ENCODE data around the gene PLGRKT. TPM values are rescaled to one million over a fixed set of nuclear protein-coding genes. Genes with fewer than 3 reads are reported as not detected.
"Not testable (repeated sequence)": the region's sequence is repeated elsewhere in the genome, so short reads cannot be mapped to it uniquely, and the experiment has no call there.

The PLGRKT gene
- total and polyA plus RNA-seq, 4 donors: 4.1 to 11.3 (median 7.2) TPM

GRCh38 chr9:5395428-5395827 lies 42.3 kb downstream of the PLGRKT start:
- no peak for TF ChIP-seq JUND (IDR thresholded peaks at IDR 0.05)
- no peak for TF ChIP-seq MAX (IDR thresholded peaks at IDR 0.05)
- TF ChIP-seq TAF1 (conservative IDR thresholded peaks at IDR 0.05): no peak
- TF ChIP-seq FOXA2 (IDR thresholded peaks at IDR 0.05): no peak
- TF ChIP-seq ATF3 (IDR thresholded peaks at IDR 0.05): no peak
- TF ChIP-seq SP1 (IDR thresholded peaks at IDR 0.05): no peak
- TF ChIP-seq GABPA (IDR thresholded peaks at IDR 0.05 in 1 of 2, conservative IDR thresholded peaks at IDR 0.05 in 1 of 2): no peak
- DNase-seq (ENCODE audit: low spot score): no peak
- H3K36me3 ChIP-seq (ENCODE audit: control insufficient read depth in 4 of 4, insufficient read depth in 3 of 4, low read depth in 1 of 4, low read length in 3 of 4): no peaks in the 10 kb centered on the region

DNA sequence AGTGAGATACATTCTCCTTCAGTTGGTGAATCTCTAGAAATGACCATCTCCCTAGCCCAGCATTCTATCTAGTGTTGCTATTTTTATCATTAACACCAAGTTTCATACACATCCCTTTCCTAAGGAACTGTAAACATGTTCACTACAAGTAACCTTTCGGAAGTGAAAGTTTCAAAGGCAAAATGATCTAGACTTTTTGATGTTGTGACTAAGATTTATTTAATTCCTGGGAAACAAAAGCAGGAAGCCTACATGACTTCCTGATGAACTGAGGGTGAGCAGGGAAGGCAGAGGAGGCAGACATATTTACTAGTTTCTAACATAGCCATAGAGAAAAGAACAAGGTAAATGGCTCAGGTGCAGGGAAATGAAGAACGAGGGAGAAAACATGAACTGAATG lies 43.7 kb downstream of the PLGRKT start:
- WGBS: 80% methylated on average over 2 of the region's 2 CpGs
- H3K27me3 ChIP-seq (ENCODE audit: control insufficient read depth in 4 of 4, insufficient read depth in 4 of 4, low read length in 3 of 4); H3K9me3 ChIP-seq (ENCODE audit: control insufficient read depth in 4 of 4, low read length in 3 of 4); H3K27ac ChIP-seq (ENCODE audit: low read depth in 1 of 2, low read length in 2 of 2); H3K4me3 ChIP-seq (ENCODE audit: low read depth in 1 of 3, low read length in 3 of 3); H3K36me3 ChIP-seq (ENCODE audit: control insufficient read depth in 4 of 4, insufficient read depth in 3 of 4, low read depth in 1 of 4, low read length in 3 of 4); H3K9ac ChIP-seq (ENCODE audit: low read depth in 1 of 2, low read length in 2 of 2); H3K4me1 ChIP-seq (ENCODE audit: control insufficient read depth in 4 of 4, insufficient read depth in 4 of 4, low read length in 3 of 4); DNase-seq (ENCODE audit: low spot score): not testable (repeated sequence)

More at GRCh38 chr9:5395428-5395827, 42.3 kb downstream of the PLGRKT start:
- no peak overlapping the region for H3K4me3 ChIP-seq (ENCODE audit: low read depth in 1 of 3, low read length in 3 of 3)
- H3K9ac ChIP-seq (ENCODE audit: low read depth in 1 of 2, low read length in 2 of 2): no peak overlapping the region
- H3K27ac ChIP-seq (ENCODE audit: low read depth in 1 of 2, low read length in 2 of 2): no peak overlapping the region
- no peaks in the 10 kb centered on the region for H3K9me3 ChIP-seq (ENCODE audit: control insufficient read depth in 4 of 4, low read length in 3 of 4)
- no peaks in the 10 kb centered on the region for H3K4me1 ChIP-seq (ENCODE audit: control insufficient read depth in 4 of 4, insufficient read depth in 4 of 4, low read length in 3 of 4)
- no peaks in the 10 kb centered on the region for H3K27me3 ChIP-seq (ENCODE audit: control insufficient read depth in 4 of 4, insufficient read depth in 4 of 4, low read length in 3 of 4)

- H3K27me3 ChIP-seq (ENCODE audit: control insufficient read depth in 4 of 4, insufficient read depth in 4 of 4, low read length in 3 of 4): no peaks in the 10 kb centered on the region
- no peak overlapping the region for H3K4me3 ChIP-seq (ENCODE audit: low read depth in 1 of 3, low read length in 3 of 3)
- DNase-seq (ENCODE audit: low spot score): no peak
- no peaks in the 10 kb centered on the region for H3K36me3 ChIP-seq (ENCODE audit: control insufficient read depth in 4 of 4, insufficient read depth in 3 of 4, low read depth in 1 of 4, low read length in 3 of 4)
- no peaks in the 10 kb centered on the region for H3K4me1 ChIP-seq (ENCODE audit: control insufficient read depth in 4 of 4, insufficient read depth in 4 of 4, low read length in 3 of 4)
- WGBS: 90% methylated on average over 2 of the region's 2 CpGs
- no peak for TF ChIP-seq NR2F2 (IDR thresholded peaks at IDR 0.05)
- no peak for TF ChIP-seq ZBTB33 (IDR thresholded peaks at IDR 0.05)
- no peak for TF ChIP-seq JUND (IDR thresholded peaks at IDR 0.05)
- TF ChIP-seq FOXA2 (IDR thresholded peaks at IDR 0.05): no peak
- no peak for TF ChIP-seq FOXA1 (IDR thresholded peaks at IDR 0.05)
- H3K9me3 ChIP-seq (ENCODE audit: control insufficient read depth in 4 of 4, low read length in 3 of 4): no peaks in the 10 kb centered on the region
- no peak overlapping the region for H3K27ac ChIP-seq (ENCODE audit: low read depth in 1 of 2, low read length in 2 of 2)
- no peak overlapping the region for H3K9ac ChIP-seq (ENCODE audit: low read depth in 1 of 2, low read length in 2 of 2)
Measured at GRCh38 chr9:5393497-5393896, 44.2 kb downstream of the PLGRKT start.

GRCh38 chr9:5392285-5392684 lies 45.4 kb downstream of the PLGRKT start:
- 96% methylated on average over 1 of the region's 1 CpG for WGBS
- Histone ChIP-seq H3K4me1 (ENCODE audit: control insufficient read depth in 4 of 4, insufficient read depth in 4 of 4, low read length in 3 of 4) (no peaks in the 10 kb centered on the region), H3K27me3 (ENCODE audit: control insufficient read depth in 4 of 4, insufficient read depth in 4 of 4, low read length in 3 of 4) (no peaks in the 10 kb centered on the region), H3K27ac (ENCODE audit: low read depth in 1 of 2, low read length in 2 of 2) (no peak overlapping the region), H3K4me3 (ENCODE audit: low read depth in 1 of 3, low read length in 3 of 3) (no peak overlapping the region), H3K9me3 (ENCODE audit: control insufficient read depth in 4 of 4, low read length in 3 of 4) (no peaks in the 10 kb centered on the region), H3K9ac (ENCODE audit: low read depth in 1 of 2, low read length in 2 of 2) (no peak overlapping the region), H3K36me3 (ENCODE audit: control insufficient read depth in 4 of 4, insufficient read depth in 3 of 4, low read depth in 1 of 4, low read length in 3 of 4) (no peaks in the 10 kb centered on the region)
- DNase-seq (ENCODE audit: low spot score): no peak
- TF ChIP-seq RAD21 (IDR thresholded peaks at IDR 0.05): no peak
- TF ChIP-seq CTCF (IDR thresholded peaks at IDR 0.05; ENCODE audit: low read depth, low read length, missing input control): no peak
